ENCODE measurements around the gene EFCAB6.

Gene EFCAB6

GRCh38 chr22:43514476-43515157 lies 297.5 kb downstream of the EFCAB6 start:
- TF ChIP-seq CTCF (IDR thresholded peaks at IDR 0.05; ENCODE audit: low read depth, low read length) = no peak
- H3K4me3 ChIP-seq (replicated peaks in 1 of 2; ENCODE audit: low read depth in 2 of 2, low read length in 2 of 2) = no peak overlapping the region
- DNase-seq (ENCODE audit: low read depth in 2 of 2) = no peak

- no peak for TF ChIP-seq CTCF (IDR thresholded peaks at IDR 0.05; ENCODE audit: low read depth, low read length)
- H3K4me3 ChIP-seq (replicated peaks in 1 of 2; ENCODE audit: low read depth in 2 of 2, low read length in 2 of 2) = no peak overlapping the region
- DNase-seq (ENCODE audit: low read depth in 2 of 2) = no peak
These were observed 299.8 kb downstream of the EFCAB6 start for GRCh38 chr22:43512279-43512678.

GRCh38 chr22:43511276-43511910 lies 300.7 kb downstream of the EFCAB6 start:
- DNase-seq (ENCODE audit: low read depth in 2 of 2) = no peak
- no peak for TF ChIP-seq CTCF (IDR thresholded peaks at IDR 0.05; ENCODE audit: low read depth, low read length)
- no peak overlapping the region for H3K4me3 ChIP-seq (replicated peaks in 1 of 2; ENCODE audit: low read depth in 2 of 2, low read length in 2 of 2)

- TF ChIP-seq CTCF (IDR thresholded peaks at IDR 0.05; ENCODE audit: low read depth, low read length) = no peak
These were observed 301.6 kb downstream of the EFCAB6 start for GRCh38 chr22:43510281-43511070.

GRCh38 chr22:43509337-43509736 lies 302.8 kb downstream of the EFCAB6 start:
- TF ChIP-seq CTCF (IDR thresholded peaks at IDR 0.05; ENCODE audit: low read depth, low read length) = no peak
- no peak overlapping the region for H3K4me3 ChIP-seq (replicated peaks in 1 of 2; ENCODE audit: low read depth in 2 of 2, low read length in 2 of 2)
- DNase-seq (ENCODE audit: low read depth in 2 of 2) = no peak

More at GRCh38 chr22:43510281-43511070, 301.6 kb downstream of the EFCAB6 start:
- no peak for DNase-seq (ENCODE audit: low read depth in 2 of 2)
- H3K4me3 ChIP-seq (replicated peaks in 1 of 2; ENCODE audit: low read depth in 2 of 2, low read length in 2 of 2) = no peak overlapping the region

GRCh38 chr22:43508489-43508888 lies 303.6 kb downstream of the EFCAB6 start:
- DNase-seq (ENCODE audit: low read depth in 2 of 2) = no peak
- no peak for TF ChIP-seq CTCF (IDR thresholded peaks at IDR 0.05; ENCODE audit: low read depth, low read length)

More at GRCh38 chr22:43508489-43508888, 303.6 kb downstream of the EFCAB6 start:
- H3K4me3 ChIP-seq (replicated peaks in 1 of 2; ENCODE audit: low read depth in 2 of 2, low read length in 2 of 2) = no peak overlapping the region

Data from cardiac fibroblast (primary cell).